Central memory CD8-positive, alpha-beta T cell (primary cell): ENCODE data around the gene POTEF.
"Not testable (repeated sequence)": the region's sequence is repeated elsewhere in the genome, so short reads cannot be mapped to it uniquely, and the experiment has no call there.

Experiments used
- ATAC-seq: fragments of 150-1000 bp; cut with Tn5 transposase; replicated peaks from 2 replicates; pipeline ENCODE4 v1.10.0; 2022; ENCODE audit warnings: mild to moderate bottlenecking, moderate FRiP score, moderate number of reproducible peaks; ENCODE audit not compliant: poor library complexity, severe bottlenecking; ENCODE audit errors: extremely low read depth
- DNase-seq, 2 donors: peaks; one replicate each; pipeline ENCODE4 v3.0.0; 2021; ENCODE audit warnings: low spot score in 2 of 2
- H3K27ac Mint-ChIP-seq: one replicate; pipeline ENCODE4 v1.8.0; 2022; ENCODE audit warnings: low read depth, mild to moderate bottlenecking, moderate library complexity, mixed read lengths
- H3K27me3 Mint-ChIP-seq: one replicate; pipeline ENCODE4 v1.8.0; 2022; ENCODE audit warnings: mixed read lengths
- H3K36me3 Mint-ChIP-seq: one replicate; pipeline ENCODE4 v1.8.0; 2022; ENCODE audit warnings: mild to moderate bottlenecking, moderate library complexity, mixed read lengths; ENCODE audit not compliant: insufficient read depth
- H3K4me1 Mint-ChIP-seq: one replicate; pipeline ENCODE4 v1.8.0; 2022; ENCODE audit warnings: mixed read lengths
- H3K4me3 Mint-ChIP-seq: one replicate; pipeline ENCODE4 v1.8.0; 2022; ENCODE audit warnings: mild to moderate bottlenecking, moderate library complexity, mixed read lengths
- H3K9me3 Mint-ChIP-seq: one replicate; pipeline ENCODE4 v1.8.0; 2022; ENCODE audit warnings: mixed read lengths

POTEF gene

DNA sequence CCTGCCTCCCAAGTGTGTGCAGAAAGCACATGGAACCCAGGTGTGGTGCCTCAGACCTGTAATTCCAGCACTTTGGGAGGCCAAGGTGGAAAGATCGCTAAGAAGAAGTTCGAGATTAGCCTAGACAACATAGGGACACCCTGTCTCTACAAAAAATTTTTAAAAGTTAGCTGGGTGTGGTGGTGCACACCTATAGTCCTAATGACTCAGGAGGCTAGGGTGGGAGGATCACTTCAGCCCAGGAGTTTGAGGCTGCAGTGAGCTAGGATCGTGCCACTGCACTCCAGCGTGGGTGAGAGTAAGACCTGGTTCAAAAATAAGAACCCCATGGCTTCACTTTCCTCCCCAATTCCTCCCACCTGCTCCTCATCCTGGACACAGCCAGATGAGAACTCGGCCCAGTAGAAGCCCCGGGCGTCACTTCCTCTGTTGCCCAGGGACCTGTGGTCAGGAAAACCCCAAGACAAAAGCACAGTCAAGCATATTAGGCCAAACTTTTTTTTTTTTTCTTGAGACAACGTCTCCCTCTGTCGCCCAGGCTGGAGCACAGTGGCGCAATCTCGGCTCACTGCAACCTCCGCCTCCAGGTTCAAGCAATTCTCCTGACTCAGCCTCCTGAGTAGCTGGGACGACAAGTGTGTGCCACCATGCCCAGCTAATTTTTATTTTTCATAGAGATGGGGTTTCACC, 28.9 kb upstream of the POTEF start:
- peak; percentile 26 for ATAC-seq
- Mint-ChIP-seq H3K4me1 (peaks cover 15% of the 10 kb centered on the region), H3K36me3 (peaks cover 21% of the 10 kb centered on the region), H3K27ac (peak overlapping the region; percentile 35)
- not testable (repeated sequence) for H3K27me3 Mint-ChIP-seq, H3K4me3 Mint-ChIP-seq, H3K9me3 Mint-ChIP-seq, DNase-seq

DNA sequence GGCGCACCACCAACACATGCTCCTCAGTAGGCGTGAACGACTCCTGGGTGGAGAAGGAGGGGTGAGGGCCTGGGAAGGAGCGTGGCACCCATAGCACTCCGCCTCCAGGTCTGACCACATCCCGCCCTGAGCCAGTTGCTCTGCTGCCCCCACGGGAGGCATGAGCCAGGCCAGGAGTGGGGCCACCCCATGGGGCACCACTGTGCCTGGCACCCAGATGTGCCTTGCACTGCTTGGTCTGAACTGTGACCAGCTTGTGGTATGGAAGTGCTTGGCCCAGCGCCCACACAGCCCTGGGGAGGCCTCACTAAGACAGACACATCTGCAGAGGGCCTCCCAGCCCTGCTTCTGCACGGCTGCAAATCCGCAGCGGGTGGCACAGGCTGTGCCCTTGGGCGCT, 28.3 kb upstream of the POTEF start:
- Mint-ChIP-seq H3K4me1 (peaks cover 15% of the 10 kb centered on the region), H3K36me3 (peaks cover 20% of the 10 kb centered on the region)
- H3K4me3 Mint-ChIP-seq, H3K27ac Mint-ChIP-seq, ATAC-seq, H3K9me3 Mint-ChIP-seq, H3K27me3 Mint-ChIP-seq, DNase-seq: not testable (repeated sequence)

DNA sequence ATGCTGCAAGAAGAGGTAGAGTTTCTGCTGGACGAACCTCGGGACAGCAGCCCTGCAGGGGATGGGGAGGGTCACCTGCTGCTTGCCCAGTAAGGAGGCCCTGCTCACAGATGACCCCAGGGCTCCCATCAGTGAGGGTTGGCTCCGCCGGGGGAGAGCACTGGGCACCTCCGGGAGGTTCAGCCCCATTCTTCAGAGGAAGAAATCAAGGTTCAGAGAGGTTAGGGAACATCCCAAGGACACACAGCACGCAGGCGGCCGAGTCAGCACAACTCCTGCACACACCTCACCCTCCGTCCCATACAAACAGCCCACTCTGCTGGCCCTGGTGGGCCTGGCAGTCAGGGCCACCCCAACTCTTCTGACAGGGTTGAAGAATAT, 27.6 kb upstream of the POTEF start:
- no peak for DNase-seq
- Mint-ChIP-seq H3K27ac (no peak overlapping the region), H3K27me3 (no peaks in the 10 kb centered on the region), H3K4me1 (peaks cover 15% of the 10 kb centered on the region), H3K4me3 (no peak overlapping the region), H3K36me3 (peaks cover 21% of the 10 kb centered on the region), H3K9me3 (no peaks in the 10 kb centered on the region)
- no peak for ATAC-seq

DNA sequence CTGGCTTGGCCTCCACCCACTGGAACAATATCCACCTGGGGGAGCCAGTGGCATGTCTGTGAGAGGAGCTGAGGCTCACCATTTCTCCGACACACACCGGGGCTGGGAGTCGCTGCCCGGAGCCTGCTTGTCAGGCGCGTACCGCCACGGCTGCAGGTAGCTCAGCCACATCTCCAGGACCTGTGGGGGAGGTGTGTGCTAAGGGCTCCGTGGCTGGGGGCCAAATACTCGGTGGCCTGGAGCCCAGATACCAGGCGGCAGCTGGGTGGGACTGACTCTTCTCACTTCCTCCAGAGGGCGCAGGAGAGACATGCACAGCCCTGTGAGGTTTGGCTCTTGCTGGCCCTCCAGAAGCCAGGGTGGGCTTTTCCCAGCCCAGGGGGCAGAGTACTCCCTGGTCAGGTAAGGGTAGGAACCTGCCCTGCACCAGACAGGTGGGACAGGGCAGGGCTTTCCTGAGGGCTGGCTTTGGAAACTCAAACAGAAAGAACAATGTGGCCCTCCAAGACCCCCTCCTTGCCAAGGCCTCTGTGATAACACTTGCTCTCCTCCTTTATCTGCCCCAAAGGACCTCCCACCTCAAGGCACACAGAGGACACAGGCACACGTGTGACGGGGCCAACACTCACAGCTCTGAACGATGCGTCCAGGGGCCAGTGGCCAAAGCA, 27.1 kb upstream of the POTEF start:
- ATAC-seq, DNase-seq, H3K4me3 Mint-ChIP-seq, H3K9me3 Mint-ChIP-seq, H3K27me3 Mint-ChIP-seq, H3K27ac Mint-ChIP-seq: not testable (repeated sequence)
- peaks cover 15% of the 10 kb centered on the region for H3K4me1 Mint-ChIP-seq
- peaks cover 20% of the 10 kb centered on the region for H3K36me3 Mint-ChIP-seq

DNA sequence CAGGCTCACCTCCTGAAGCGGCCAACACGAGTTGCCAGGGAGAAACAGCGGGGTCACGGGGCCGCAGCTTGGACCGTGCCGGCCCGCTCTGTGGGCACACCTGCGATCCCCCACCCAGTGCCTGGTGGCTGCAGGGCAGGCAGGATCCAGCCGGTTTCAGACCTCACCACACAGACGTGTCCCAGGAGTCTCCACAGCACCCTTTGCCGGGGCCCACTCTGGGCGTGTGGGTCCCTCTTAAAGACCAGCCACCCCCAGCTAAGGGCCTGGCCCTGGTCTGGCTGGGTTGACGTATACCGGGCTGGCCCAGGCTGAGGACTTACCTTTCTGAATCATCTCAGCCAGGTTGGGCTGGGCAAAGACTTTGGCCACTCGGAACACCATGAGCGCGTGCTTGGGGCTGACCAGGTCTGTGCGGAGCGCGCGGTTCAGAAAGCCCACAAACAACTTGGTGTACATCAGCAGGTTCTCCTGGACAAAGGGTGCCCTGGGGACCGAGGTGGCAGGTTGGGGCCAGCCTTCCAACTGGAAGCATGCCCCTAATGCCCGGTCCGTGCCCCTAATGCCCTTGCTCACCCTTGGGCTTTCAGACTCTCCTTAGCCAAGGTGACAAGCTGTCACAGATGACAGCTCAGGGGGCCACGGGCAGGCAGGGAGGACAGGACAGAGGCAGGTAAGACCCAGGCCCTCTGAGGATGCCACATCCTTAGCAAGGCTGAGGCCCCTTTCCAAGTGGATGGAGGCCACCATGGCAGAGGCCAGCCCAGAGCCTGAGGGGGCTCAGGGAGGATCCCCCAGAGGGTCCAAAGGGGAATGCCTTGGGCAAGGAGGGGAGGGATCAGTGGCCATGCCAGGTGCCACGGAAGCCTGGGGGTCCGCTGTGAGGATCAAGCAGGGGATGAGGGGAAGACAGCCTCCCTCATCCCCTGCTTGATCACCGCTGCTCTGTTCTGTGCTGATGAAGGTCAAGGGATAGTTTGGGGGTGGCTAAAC, 26.0 kb upstream of the POTEF start:
- Mint-ChIP-seq H3K4me1 (peaks cover 11% of the 10 kb centered on the region), H3K4me3 (no peak overlapping the region), H3K36me3 (peaks cover 20% of the 10 kb centered on the region), H3K9me3 (no peaks in the 10 kb centered on the region), H3K27me3 (no peaks in the 10 kb centered on the region), H3K27ac (no peak overlapping the region)
- no peak for ATAC-seq
- no peak for DNase-seq

DNA sequence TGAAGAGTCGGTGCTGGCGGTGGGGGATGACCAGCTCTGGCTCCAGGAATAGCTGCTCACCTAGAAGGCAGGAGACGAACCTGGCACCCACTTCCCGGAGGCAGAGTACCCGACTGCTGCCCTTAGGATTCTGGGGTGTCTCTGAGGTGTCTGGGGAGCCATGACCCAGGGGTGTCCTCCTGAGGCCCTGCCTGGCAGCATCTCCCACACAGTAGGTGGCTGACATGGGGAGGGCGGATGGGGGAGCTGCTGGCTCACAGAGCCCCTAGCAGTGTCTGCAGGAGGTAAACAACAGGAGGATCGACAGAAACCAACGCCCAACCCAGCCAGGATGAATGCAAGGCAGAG, 25.4 kb upstream of the POTEF start:
- H3K27ac Mint-ChIP-seq, ATAC-seq, H3K9me3 Mint-ChIP-seq, H3K4me3 Mint-ChIP-seq, H3K27me3 Mint-ChIP-seq, H3K4me1 Mint-ChIP-seq, DNase-seq: not testable (repeated sequence)
- H3K36me3 Mint-ChIP-seq: peaks cover 17% of the 10 kb centered on the region

DNA sequence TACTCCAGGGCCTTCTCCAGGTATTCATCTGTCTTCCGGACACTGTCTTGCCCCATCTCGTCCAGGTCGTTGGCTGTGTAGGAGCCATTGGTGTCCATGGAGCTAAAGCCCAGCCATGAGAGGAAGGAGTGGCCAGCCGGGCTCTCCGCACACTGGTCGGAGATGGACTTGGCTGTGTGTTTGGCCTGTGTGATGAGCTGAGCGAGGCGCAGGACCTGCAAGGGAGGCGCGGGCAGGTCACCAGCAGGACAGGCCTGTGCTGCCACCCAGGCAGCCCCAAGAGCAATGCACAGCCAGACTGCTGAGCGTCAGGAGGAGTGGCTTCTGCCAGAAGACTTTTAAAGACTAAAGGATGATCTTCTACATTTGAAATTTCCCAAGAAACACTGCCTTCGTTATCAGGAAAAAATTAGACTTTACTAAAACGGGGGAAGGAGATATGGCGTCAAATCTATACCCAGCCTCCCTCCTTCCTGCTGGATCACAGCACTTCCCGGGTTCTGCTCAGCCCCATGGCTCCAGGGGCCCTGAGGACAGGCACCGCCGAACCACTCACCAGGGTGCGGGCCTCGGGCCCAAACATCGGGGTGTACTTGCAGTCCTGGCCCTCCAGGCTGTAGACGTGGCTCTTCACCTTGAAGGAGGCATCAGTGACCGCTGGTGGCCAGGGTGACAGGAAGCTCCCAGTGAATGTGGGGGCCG, 24.9 kb upstream of the POTEF start:
- H3K4me3 Mint-ChIP-seq, ATAC-seq, H3K27me3 Mint-ChIP-seq, H3K4me1 Mint-ChIP-seq, H3K27ac Mint-ChIP-seq, DNase-seq, H3K9me3 Mint-ChIP-seq: not testable (repeated sequence)
- H3K36me3 Mint-ChIP-seq: peaks cover 15% of the 10 kb centered on the region

DNA sequence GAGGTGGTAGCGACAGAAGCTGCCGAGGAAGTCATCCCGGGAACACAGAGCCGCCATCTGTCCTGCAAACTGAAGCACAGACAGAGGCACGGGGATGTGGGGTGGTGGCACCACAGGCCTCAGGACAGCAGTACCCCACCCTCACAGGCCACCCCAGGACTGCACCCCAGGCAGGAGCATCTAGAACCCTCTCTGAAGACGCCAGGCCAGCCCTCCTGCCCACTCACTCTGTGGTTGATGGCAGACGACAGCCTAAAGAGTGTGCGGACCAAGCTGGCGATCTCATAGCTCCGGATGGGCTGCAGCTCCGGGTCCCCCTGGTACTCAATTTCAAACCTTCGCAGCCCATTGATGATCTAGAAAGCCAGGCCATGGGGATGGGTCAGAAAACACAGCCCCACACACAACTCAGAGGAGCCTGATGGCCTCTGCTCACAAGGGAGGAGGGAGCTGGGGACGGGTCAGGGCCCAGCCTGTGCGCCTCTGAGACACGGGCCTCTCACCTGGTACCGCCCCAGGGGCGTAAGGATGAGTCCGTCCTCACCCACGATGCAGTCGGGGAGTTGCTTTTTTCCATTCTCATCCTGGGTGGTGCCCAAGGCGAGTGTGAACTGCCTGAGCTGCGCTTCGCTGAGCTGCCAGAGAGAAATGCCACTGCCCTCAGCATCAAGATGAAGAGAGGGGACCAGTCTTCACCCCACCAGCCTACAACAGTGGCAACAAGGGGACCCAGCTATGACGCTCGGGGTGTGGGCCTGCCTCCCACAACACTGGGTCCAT, 24.0 kb upstream of the POTEF start:
- Mint-ChIP-seq H3K4me1 (peaks cover 5% of the 10 kb centered on the region), H3K9me3 (no peaks in the 10 kb centered on the region), H3K27ac (no peak overlapping the region), H3K4me3 (no peak overlapping the region), H3K27me3 (no peaks in the 10 kb centered on the region), H3K36me3 (peaks cover 13% of the 10 kb centered on the region)
- ATAC-seq (no peak), DNase-seq (no peak)

DNA sequence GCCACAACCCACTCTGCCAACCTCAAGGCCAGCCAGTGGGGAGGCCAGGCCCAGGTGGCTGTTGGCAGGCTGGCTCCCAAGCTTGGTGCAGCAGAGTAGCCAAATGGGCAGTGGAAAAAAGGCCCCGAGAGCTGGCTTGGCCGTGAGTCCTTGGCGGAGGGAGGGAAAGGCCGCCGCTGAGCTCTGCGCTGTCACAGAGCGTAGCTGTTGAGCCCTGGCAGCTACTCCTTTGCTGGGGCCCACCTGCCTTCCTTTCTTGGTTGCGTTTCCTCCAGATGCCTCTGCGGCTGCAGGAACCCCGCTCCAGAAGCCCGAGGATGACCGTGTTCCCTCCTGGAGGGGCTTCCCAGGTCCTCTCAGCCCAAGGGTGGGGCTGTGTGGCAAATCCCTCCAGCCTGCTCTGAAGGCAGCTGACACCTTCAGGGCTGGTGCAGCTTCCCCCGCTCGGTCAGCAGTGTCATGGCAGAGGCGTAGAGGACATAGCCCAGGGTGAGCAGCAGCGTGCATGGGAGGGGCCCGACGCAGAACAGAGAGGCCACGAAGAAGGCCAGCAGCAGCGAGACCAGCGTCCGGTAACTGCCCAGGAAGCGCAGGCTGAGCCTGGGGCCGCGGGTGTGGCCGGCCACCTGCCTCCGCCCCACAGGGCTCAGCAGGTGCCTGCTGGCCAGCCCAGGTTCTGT, 23.3 kb upstream of the POTEF start:
- peaks cover 13% of the 10 kb centered on the region for H3K36me3 Mint-ChIP-seq
- not testable (repeated sequence) for ATAC-seq, H3K4me1 Mint-ChIP-seq

DNA sequence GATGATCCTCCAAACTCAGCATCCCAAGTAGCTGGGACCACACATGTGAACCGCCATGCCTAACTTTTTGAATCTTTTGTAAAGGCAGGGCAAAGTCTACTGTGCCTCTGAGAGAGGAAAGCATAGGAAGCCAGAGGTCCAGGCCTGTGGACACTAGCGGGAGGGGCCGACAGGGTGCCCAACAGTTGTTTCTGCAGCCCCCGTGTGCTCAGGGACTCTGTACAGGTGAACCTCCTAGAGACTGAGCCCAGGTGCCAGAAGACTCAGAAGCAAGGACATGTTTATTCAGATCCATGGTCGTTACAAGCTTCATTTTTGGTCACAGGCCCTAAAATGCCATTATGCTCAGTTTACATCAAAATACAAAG, 22.1 kb upstream of the POTEF start:
- H3K4me1 Mint-ChIP-seq, DNase-seq, H3K4me3 Mint-ChIP-seq, H3K27me3 Mint-ChIP-seq, H3K9me3 Mint-ChIP-seq, ATAC-seq, H3K27ac Mint-ChIP-seq: not testable (repeated sequence)
- peaks cover 13% of the 10 kb centered on the region for H3K36me3 Mint-ChIP-seq

More for the DNA sequence above, 23.3 kb upstream of the POTEF start:
- H3K9me3 Mint-ChIP-seq, H3K4me3 Mint-ChIP-seq, H3K27me3 Mint-ChIP-seq, DNase-seq, H3K27ac Mint-ChIP-seq: not testable (repeated sequence)
